Effector memory CD4-positive, alpha-beta T cell (primary cell): ENCODE data around the gene CERS6.

Experiments
- DNase-seq, 3 donors: peaks; one replicate each; pipeline ENCODE4 v3.0.0-alpha.2; 2020
- H3K27ac ChIP-seq: 2 replicates; pipeline ENCODE4 v1.7.0; 2013; ENCODE audit warnings: mild to moderate bottlenecking, low read length, moderate library complexity; ENCODE audit not compliant: insufficient read depth, poor library complexity, severe bottlenecking
- H3K27me3 ChIP-seq: replicated peaks from 2 replicates; pipeline ENCODE4 v1.7.0; 2013; ENCODE audit warnings: mild to moderate bottlenecking, low read length; ENCODE audit not compliant: insufficient read depth, control insufficient read depth, poor library complexity, severe bottlenecking
- H3K36me3 ChIP-seq: 2 replicates; pipeline ENCODE4 v1.7.0; 2013; ENCODE audit warnings: mild to moderate bottlenecking, low read length, moderate library complexity; ENCODE audit not compliant: control insufficient read depth, insufficient read depth
- H3K4me1 ChIP-seq: 2 replicates; pipeline ENCODE4 v1.7.0; 2013; ENCODE audit warnings: low read length, mild to moderate bottlenecking; ENCODE audit not compliant: control insufficient read depth, insufficient read depth, poor library complexity, severe bottlenecking
- H3K4me3 ChIP-seq: 2 replicates; pipeline ENCODE4 v1.7.0; 2013; ENCODE audit warnings: low read length, low read depth, mild to moderate bottlenecking; ENCODE audit not compliant: insufficient read depth, poor library complexity, severe bottlenecking
- H3K9me3 ChIP-seq: 2 replicates; pipeline ENCODE4 v1.7.0; 2013; ENCODE audit warnings: mild to moderate bottlenecking, low read length, moderate library complexity; ENCODE audit not compliant: control insufficient read depth

The CERS6 gene

GRCh38 chr2:168593713-168594112 lies 137.6 kb downstream of the CERS6 start:
- H3K9me3 ChIP-seq = no peaks in the 10 kb centered on the region
- H3K4me1 ChIP-seq = no peaks in the 10 kb centered on the region
- no peaks in the 10 kb centered on the region for H3K36me3 ChIP-seq
- no peak for DNase-seq
- no peak overlapping the region for H3K27ac ChIP-seq
- no peaks in the 10 kb centered on the region for H3K27me3 ChIP-seq
- H3K4me3 ChIP-seq = no peak overlapping the region

- H3K9me3 ChIP-seq = no peaks in the 10 kb centered on the region
- no peaks in the 10 kb centered on the region for H3K36me3 ChIP-seq
- H3K4me3 ChIP-seq = no peak overlapping the region
- no peak overlapping the region for H3K27ac ChIP-seq
- no peaks in the 10 kb centered on the region for H3K27me3 ChIP-seq
- H3K4me1 ChIP-seq = no peaks in the 10 kb centered on the region
- DNase-seq = no peak
These were observed 138.7 kb downstream of the CERS6 start for GRCh38 chr2:168594778-168595177.

GRCh38 chr2:168596881-168597655 lies 141.0 kb downstream of the CERS6 start:
- no peak for DNase-seq
- Histone ChIP-seq H3K9me3 (no peaks in the 10 kb centered on the region), H3K4me1 (no peaks in the 10 kb centered on the region), H3K36me3 (no peaks in the 10 kb centered on the region), H3K4me3 (no peak overlapping the region), H3K27ac (no peak overlapping the region), H3K27me3 (no peaks in the 10 kb centered on the region)

- Histone ChIP-seq H3K27me3 (no peaks in the 10 kb centered on the region), H3K36me3 (no peaks in the 10 kb centered on the region), H3K27ac (no peak overlapping the region), H3K9me3 (no peaks in the 10 kb centered on the region), H3K4me3 (no peak overlapping the region), H3K4me1 (no peaks in the 10 kb centered on the region)
- DNase-seq = no peak
These were observed 143.7 kb downstream of the CERS6 start for GRCh38 chr2:168599738-168600137.

GRCh38 chr2:168600949-168601348 lies 144.9 kb downstream of the CERS6 start:
- H3K27ac ChIP-seq = no peak overlapping the region
- H3K9me3 ChIP-seq = no peaks in the 10 kb centered on the region
- no peaks in the 10 kb centered on the region for H3K36me3 ChIP-seq
- H3K4me3 ChIP-seq = no peak overlapping the region
- no peaks in the 10 kb centered on the region for H3K4me1 ChIP-seq
- no peak for DNase-seq
- H3K27me3 ChIP-seq = no peaks in the 10 kb centered on the region

- Histone ChIP-seq H3K27ac (no peak overlapping the region), H3K36me3 (no peaks in the 10 kb centered on the region), H3K4me1 (no peaks in the 10 kb centered on the region), H3K27me3 (no peaks in the 10 kb centered on the region), H3K9me3 (no peaks in the 10 kb centered on the region), H3K4me3 (no peak overlapping the region)
- no peak for DNase-seq
These were observed 145.7 kb downstream of the CERS6 start for GRCh38 chr2:168601741-168602140.

GRCh38 chr2:168602379-168602778 lies 146.3 kb downstream of the CERS6 start:
- H3K4me1 ChIP-seq = no peaks in the 10 kb centered on the region
- DNase-seq = no peak
- no peaks in the 10 kb centered on the region for H3K9me3 ChIP-seq
- no peak overlapping the region for H3K4me3 ChIP-seq
- H3K27ac ChIP-seq = no peak overlapping the region
- no peaks in the 10 kb centered on the region for H3K27me3 ChIP-seq
- H3K36me3 ChIP-seq = no peaks in the 10 kb centered on the region

- Histone ChIP-seq H3K27ac (no peak overlapping the region), H3K36me3 (no peaks in the 10 kb centered on the region), H3K27me3 (no peaks in the 10 kb centered on the region), H3K4me3 (no peak overlapping the region), H3K4me1 (no peaks in the 10 kb centered on the region), H3K9me3 (no peaks in the 10 kb centered on the region)
- no peak for DNase-seq
These were observed 146.9 kb downstream of the CERS6 start for GRCh38 chr2:168602846-168603401.

GRCh38 chr2:168603439-168603961 lies 147.4 kb downstream of the CERS6 start:
- no peak overlapping the region for H3K4me3 ChIP-seq
- no peaks in the 10 kb centered on the region for H3K27me3 ChIP-seq
- H3K4me1 ChIP-seq = no peaks in the 10 kb centered on the region
- H3K9me3 ChIP-seq = no peaks in the 10 kb centered on the region
- DNase-seq = no peak
- H3K36me3 ChIP-seq = no peaks in the 10 kb centered on the region
- no peak overlapping the region for H3K27ac ChIP-seq

GRCh38 chr2:168604252-168604651 lies 148.2 kb downstream of the CERS6 start:
- H3K36me3 ChIP-seq = no peaks in the 10 kb centered on the region
- no peaks in the 10 kb centered on the region for H3K4me1 ChIP-seq
- no peak for DNase-seq
- H3K27ac ChIP-seq = no peak overlapping the region
- H3K9me3 ChIP-seq = no peaks in the 10 kb centered on the region
- H3K4me3 ChIP-seq = no peak overlapping the region
- no peaks in the 10 kb centered on the region for H3K27me3 ChIP-seq
